WTC11 (cell line): ENCODE data around the gene PRCD. TPM values are rescaled to one million over a fixed set of nuclear protein-coding genes. Genes with fewer than 3 reads are reported as not detected.

Source experiments
- ATAC-seq: fragments of 200-7000 bp; cut with Tn5 transposase; 2 replicates; pipeline ENCODE4 v1.10.0; 2021; ENCODE audit warnings: mild to moderate bottlenecking, moderate library complexity
- CTCF ChIA-PET: fragments of 300-600 bp; sonication (Branson Sonifier 250); formaldehyde crosslinking; loops from one replicate; lab custom pipeline; 2021; ENCODE audit warnings: antibody characterized with exemption; lab: Charles Lee
- POLR2A ChIA-PET: fragments of 350-600 bp; sonication (Branson Sonifier 250); formaldehyde crosslinking; loops from one replicate; lab custom pipeline; 2021; ENCODE audit warnings: antibody characterized with exemption; lab: Charles Lee
- DNase-seq: peaks from one replicate; pipeline ENCODE4 v3.0.0; 2021; ENCODE audit warnings: low spot score
- H3K27ac Mint-ChIP-seq: 2 replicates; pipeline ENCODE4 v1.8.0; 2021; ENCODE audit warnings: mixed read lengths
- H3K27me3 Mint-ChIP-seq: 2 replicates; pipeline ENCODE4 v1.8.0; 2021; ENCODE audit warnings: low read depth, mild to moderate bottlenecking, moderate library complexity, mixed read lengths
- H3K36me3 Mint-ChIP-seq: 2 replicates; pipeline ENCODE4 v1.8.0; 2021; ENCODE audit warnings: mixed read lengths
- H3K4me1 Mint-ChIP-seq: 2 replicates; pipeline ENCODE4 v1.8.0; 2022; ENCODE audit warnings: mixed read lengths
- H3K4me3 Mint-ChIP-seq: 2 replicates; pipeline ENCODE4 v1.8.0; 2021; ENCODE audit warnings: mild to moderate bottlenecking, moderate library complexity, mixed read lengths
- H3K9me3 Mint-ChIP-seq: 2 replicates; pipeline ENCODE4 v1.8.0; 2021; ENCODE audit warnings: mixed read lengths
- ARID4B ChIP-seq: sonication (generic); formaldehyde crosslinking; IDR thresholded peaks from 2 replicates; pipeline ENCODE4 v1.8.0; 2023; ENCODE audit warnings: missing genetic modification reagents, mild to moderate bottlenecking, borderline replicate concordance
- ATF6 ChIP-seq: sonication (generic); formaldehyde crosslinking; IDR thresholded peaks from 2 replicates; pipeline ENCODE4 v1.8.1; 2023; ENCODE audit warnings: mild to moderate bottlenecking, missing genetic modification reagents
- IRF1 ChIP-seq: sonication (generic); formaldehyde crosslinking; IDR thresholded peaks from 2 replicates; pipeline ENCODE4 v1.8.0; 2023; ENCODE audit warnings: missing genetic modification reagents
- MLX ChIP-seq: sonication (generic); formaldehyde crosslinking; IDR thresholded peaks from 2 replicates; pipeline ENCODE4 v1.8.1; 2023; ENCODE audit warnings: mild to moderate bottlenecking, missing genetic modification reagents, moderate library complexity
- MXD4 ChIP-seq: fragments of 250-450 bp; sonication (Bioruptor Pico); IDR thresholded peaks from 2 replicates; pipeline ENCODE4 v1.8.0; 2021; ENCODE audit warnings: mild to moderate bottlenecking, moderate library complexity, borderline replicate concordance
- NFE2L1 ChIP-seq: sonication (generic); formaldehyde crosslinking; IDR thresholded peaks from 2 replicates; pipeline ENCODE4 v1.8.1; 2023; ENCODE audit warnings: missing genetic modification reagents
- TCF7 ChIP-seq: sonication (generic); formaldehyde crosslinking; IDR thresholded peaks from 2 replicates; pipeline ENCODE4 v1.8.0; 2022; ENCODE audit warnings: mild to moderate bottlenecking, low read depth, missing genetic modification reagents, moderate library complexity
- ZNF219 ChIP-seq: sonication (generic); formaldehyde crosslinking; IDR thresholded peaks from 2 replicates; pipeline ENCODE4 v1.8.0; 2023; ENCODE audit warnings: missing genetic modification reagents, mild to moderate bottlenecking, borderline replicate concordance
- ZNF281 ChIP-seq: sonication (generic); formaldehyde crosslinking; IDR thresholded peaks from 2 replicates; pipeline ENCODE4 v1.8.0; 2023; ENCODE audit warnings: mild to moderate bottlenecking, missing genetic modification reagents
- total RNA-seq: library from RNA; stranded (reverse); gene quantifications from 3 replicates; pipeline ENCODE4 v1.2.3, GENCODE V29; 2021
- TF ChIP-seq, protein P1 (sequence below): sonication (generic); formaldehyde crosslinking; IDR thresholded peaks from 2 replicates; pipeline ENCODE4 v1.8.1; 2022; ENCODE audit warnings: low read depth, mild to moderate bottlenecking, moderate library complexity, missing genetic modification reagents, borderline replicate concordance
- TF ChIP-seq, protein P2 (sequence below): sonication (generic); formaldehyde crosslinking; IDR thresholded peaks from 2 replicates; pipeline ENCODE4 v1.8.0; 2022; ENCODE audit warnings: mild to moderate bottlenecking, missing genetic modification reagents
- TF ChIP-seq, protein P3 (sequence below): sonication (generic); formaldehyde crosslinking; IDR thresholded peaks from 2 replicates; pipeline ENCODE4 v1.8.0; 2022; ENCODE audit warnings: mild to moderate bottlenecking, missing genetic modification reagents
- TF ChIP-seq, protein P4 (sequence below): sonication (generic); formaldehyde crosslinking; IDR thresholded peaks from 2 replicates; pipeline ENCODE4 v1.8.1; 2022; ENCODE audit warnings: low read depth, missing genetic modification reagents, borderline replicate concordance
- TF ChIP-seq, protein P5 (sequence below): fragments of 250-450 bp; sonication (Bioruptor Pico); conservative IDR thresholded peaks from 2 replicates; pipeline ENCODE4 v1.9.0; 2021; ENCODE audit warnings: mild to moderate bottlenecking

PRCD gene
- total RNA-seq, 1 experiment from 2014 or later: 2.7 TPM

- Mint-ChIP-seq H3K4me1 (peaks cover 24% of the 10 kb centered on the region), H3K36me3 (no peaks in the 10 kb centered on the region), H3K27ac (no peak overlapping the region), H3K27me3 (peaks cover 16% of the 10 kb centered on the region), H3K4me3 (no peak overlapping the region), H3K9me3 (no peaks in the 10 kb centered on the region)
- DNase-seq (no peak), ATAC-seq (no peak)
- ChIA-PET POLR2A (no interaction called here), CTCF (interaction anchor here (0.8 to 2.9 kb wide), 26 partner anchors 8 to 180 kb away, joined by 3 to 23 read pairs (median 4); partner anchors contain the start of genes CYGB and PRCD)
- TF ChIP-seq NFE2L1 (CRISPR knock-in tag): no peak
- TF ChIP-seq ZNF281 (CRISPR knock-in tag): no peak
- TF ChIP-seq, protein P1, sequence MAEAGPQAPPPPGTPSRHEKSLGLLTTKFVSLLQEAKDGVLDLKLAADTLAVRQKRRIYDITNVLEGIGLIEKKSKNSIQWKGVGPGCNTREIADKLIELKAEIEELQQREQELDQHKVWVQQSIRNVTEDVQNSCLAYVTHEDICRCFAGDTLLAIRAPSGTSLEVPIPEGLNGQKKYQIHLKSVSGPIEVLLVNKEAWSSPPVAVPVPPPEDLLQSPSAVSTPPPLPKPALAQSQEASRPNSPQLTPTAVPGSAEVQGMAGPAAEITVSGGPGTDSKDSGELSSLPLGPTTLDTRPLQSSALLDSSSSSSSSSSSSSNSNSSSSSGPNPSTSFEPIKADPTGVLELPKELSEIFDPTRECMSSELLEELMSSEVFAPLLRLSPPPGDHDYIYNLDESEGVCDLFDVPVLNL (CRISPR knock-in tag): no peak
- no peak for TF ChIP-seq TCF7 (CRISPR knock-in tag)
- no peak for TF ChIP-seq MLX (CRISPR knock-in tag)
- TF ChIP-seq, protein P2, sequence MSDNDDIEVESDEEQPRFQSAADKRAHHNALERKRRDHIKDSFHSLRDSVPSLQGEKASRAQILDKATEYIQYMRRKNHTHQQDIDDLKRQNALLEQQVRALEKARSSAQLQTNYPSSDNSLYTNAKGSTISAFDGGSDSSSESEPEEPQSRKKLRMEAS (CRISPR knock-in tag): no peak
- TF ChIP-seq, protein P3, sequence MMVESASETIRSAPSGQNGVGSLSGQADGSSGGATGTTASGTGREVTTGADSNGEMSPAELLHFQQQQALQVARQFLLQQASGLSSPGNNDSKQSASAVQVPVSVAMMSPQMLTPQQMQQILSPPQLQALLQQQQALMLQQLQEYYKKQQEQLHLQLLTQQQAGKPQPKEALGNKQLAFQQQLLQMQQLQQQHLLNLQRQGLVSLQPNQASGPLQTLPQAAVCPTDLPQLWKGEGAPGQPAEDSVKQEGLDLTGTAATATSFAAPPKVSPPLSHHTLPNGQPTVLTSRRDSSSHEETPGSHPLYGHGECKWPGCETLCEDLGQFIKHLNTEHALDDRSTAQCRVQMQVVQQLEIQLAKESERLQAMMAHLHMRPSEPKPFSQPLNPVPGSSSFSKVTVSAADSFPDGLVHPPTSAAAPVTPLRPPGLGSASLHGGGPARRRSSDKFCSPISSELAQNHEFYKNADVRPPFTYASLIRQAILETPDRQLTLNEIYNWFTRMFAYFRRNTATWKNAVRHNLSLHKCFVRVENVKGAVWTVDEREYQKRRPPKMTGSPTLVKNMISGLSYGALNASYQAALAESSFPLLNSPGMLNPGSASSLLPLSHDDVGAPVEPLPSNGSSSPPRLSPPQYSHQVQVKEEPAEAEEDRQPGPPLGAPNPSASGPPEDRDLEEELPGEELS (CRISPR knock-in tag): no peak
- TF ChIP-seq ZNF219: no peak
- no peak for TF ChIP-seq ATF6 (CRISPR knock-in tag)
- TF ChIP-seq, protein P4, sequence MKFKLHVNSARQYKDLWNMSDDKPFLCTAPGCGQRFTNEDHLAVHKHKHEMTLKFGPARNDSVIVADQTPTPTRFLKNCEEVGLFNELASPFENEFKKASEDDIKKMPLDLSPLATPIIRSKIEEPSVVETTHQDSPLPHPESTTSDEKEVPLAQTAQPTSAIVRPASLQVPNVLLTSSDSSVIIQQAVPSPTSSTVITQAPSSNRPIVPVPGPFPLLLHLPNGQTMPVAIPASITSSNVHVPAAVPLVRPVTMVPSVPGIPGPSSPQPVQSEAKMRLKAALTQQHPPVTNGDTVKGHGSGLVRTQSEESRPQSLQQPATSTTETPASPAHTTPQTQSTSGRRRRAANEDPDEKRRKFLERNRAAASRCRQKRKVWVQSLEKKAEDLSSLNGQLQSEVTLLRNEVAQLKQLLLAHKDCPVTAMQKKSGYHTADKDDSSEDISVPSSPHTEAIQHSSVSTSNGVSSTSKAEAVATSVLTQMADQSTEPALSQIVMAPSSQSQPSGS (CRISPR knock-in tag): no peak
These were observed 11.7 kb upstream of the PRCD start for GRCh38 chr17:76528156-76528527.

- ATAC-seq (no peak), DNase-seq (no peak)
- Mint-ChIP-seq H3K36me3 (no peaks in the 10 kb centered on the region), H3K4me3 (no peak overlapping the region), H3K4me1 (peaks cover 22% of the 10 kb centered on the region), H3K27me3 (peaks cover 11% of the 10 kb centered on the region), H3K9me3 (no peaks in the 10 kb centered on the region), H3K27ac (no peak overlapping the region)
- POLR2A ChIA-PET: no interaction called here
- CTCF ChIA-PET: interaction anchor here (0.8 to 2.9 kb wide), 15 partner anchors 9 to 249 kb away, joined by 3 to 23 read pairs (median 4); partner anchors contain the start of genes CYGB and PRCD
- TF ChIP-seq, protein P5, sequence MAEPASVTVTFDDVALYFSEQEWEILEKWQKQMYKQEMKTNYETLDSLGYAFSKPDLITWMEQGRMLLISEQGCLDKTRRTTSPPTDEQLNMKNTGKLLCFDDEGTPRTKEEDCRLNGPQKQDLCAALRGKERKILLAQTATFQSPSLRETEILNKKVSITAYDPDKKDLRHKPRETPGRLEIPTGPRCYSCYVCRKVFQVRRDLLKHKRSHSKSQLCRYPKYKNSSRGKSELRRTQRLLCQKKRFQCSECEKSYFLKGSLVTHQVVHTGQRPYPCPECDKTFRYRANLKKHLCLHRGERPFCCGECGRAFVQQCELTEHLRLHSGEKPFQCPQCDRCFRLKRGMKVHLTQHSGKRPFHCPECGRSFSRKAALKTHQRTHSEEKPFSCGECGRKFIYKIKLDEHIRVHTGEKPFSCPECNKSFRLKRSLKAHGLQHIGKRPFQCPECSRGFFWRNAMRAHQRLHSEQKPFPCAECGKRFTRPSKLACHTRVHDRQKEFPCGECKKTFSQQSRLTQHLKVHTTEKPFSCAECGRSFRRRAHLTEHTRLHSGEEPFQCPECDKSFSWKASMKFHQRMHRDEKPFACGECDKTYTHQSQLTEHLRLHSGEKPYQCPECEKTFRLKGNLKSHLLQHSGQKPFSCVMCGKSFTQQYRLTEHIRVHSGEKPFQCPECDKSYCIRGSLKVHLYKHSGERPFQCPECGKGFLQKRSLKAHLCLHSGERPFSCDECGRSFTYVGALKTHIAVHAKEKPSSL (CRISPR knock-in tag): no peak
- TF ChIP-seq MXD4: no peak
- TF ChIP-seq IRF1 (CRISPR knock-in tag): no peak
- TF ChIP-seq ARID4B (CRISPR knock-in tag): no peak
These were observed 11.2 kb upstream of the PRCD start for GRCh38 chr17:76528528-76529223.
